GM13976 (cell line): ENCODE results near the gene TRIM31.

ENCODE experiments used
- DNase-seq: peaks from one replicate; pipeline ENCODE4 v3.0.0; 2012; ENCODE audit warnings: low spot score
- in situ Hi-C: fragments of 300-500 bp; cut with MboI; formaldehyde crosslinking; loops from one replicate; pipeline ENCODE4 v1.12.0; 2022; ENCODE audit warnings: low sequenced_read_pairs, mixed read lengths, inconsistent platforms; ENCODE audit not compliant: unreplicated experiment
- TF ChIP-seq, protein P1 (sequence below): IDR thresholded peaks from 2 replicates; pipeline ENCODE4 v1.5.1; 2012; ENCODE audit warnings: borderline replicate concordance, mild to moderate bottlenecking; ENCODE audit not compliant: insufficient read depth; ENCODE audit errors: extremely low read depth, missing control alignments, control extremely low read depth

The TRIM31 gene

DNA sequence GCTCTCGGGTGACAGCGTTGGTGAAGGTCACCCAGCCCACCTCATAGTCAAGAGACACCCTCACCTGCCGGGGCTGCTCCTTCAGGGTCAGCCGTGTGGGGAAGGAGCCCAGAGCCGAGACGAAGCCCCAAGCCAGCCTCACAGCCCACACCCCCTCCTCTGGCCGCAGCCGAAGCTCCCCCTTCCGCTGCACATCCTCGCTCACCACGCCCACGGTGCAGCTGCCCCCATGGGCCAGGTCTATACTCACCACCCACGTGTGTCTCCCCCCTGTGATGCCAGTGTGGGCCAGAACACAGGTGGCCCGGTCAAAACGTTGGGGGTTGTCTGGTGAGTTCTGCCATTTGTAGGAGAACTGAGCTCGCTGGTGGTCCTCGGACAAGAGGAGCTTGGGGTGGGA lies 41.2 kb upstream of the TRIM31 start:
- TF ChIP-seq, protein P1, sequence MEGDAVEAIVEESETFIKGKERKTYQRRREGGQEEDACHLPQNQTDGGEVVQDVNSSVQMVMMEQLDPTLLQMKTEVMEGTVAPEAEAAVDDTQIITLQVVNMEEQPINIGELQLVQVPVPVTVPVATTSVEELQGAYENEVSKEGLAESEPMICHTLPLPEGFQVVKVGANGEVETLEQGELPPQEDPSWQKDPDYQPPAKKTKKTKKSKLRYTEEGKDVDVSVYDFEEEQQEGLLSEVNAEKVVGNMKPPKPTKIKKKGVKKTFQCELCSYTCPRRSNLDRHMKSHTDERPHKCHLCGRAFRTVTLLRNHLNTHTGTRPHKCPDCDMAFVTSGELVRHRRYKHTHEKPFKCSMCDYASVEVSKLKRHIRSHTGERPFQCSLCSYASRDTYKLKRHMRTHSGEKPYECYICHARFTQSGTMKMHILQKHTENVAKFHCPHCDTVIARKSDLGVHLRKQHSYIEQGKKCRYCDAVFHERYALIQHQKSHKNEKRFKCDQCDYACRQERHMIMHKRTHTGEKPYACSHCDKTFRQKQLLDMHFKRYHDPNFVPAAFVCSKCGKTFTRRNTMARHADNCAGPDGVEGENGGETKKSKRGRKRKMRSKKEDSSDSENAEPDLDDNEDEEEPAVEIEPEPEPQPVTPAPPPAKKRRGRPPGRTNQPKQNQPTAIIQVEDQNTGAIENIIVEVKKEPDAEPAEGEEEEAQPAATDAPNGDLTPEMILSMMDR: no peak
- no peak for DNase-seq
- in situ Hi-C loops: no loop called here

DNA sequence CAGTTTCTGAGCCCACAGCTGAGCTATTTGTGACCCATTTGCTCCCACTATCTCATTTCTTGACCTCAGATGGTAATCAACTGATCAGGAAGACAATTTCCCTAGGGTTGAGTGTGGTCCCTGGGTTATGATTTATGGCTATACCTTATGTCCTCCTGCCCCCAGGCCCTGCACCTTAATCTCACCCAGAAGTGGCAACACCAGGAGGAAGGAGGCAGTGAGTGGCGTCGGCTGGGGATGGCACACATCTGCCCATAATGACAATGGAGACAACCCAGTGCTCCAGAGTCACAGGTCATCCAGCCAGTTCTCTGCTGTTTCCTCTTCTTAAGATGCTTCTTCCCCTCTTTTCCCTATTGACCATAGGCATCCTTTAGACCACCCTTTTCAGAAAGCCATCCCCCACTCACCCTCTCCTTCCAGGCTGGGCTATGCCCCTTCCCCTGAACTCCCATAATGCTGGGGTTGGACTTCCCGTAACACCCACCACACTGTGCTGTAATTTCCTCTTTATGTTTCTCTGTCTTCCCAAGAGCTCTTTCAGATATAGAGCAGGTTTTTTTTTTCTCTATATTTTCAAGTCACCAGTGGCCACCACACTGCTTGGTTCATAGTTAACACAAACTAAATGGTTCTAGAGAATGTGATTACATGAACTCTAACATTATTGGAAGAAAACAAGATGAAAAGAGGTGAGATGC lies 40.2 kb upstream of the TRIM31 start:
- TF ChIP-seq, protein P1: no peak
- no peak for DNase-seq
- in situ Hi-C loops: no loop called here

DNA sequence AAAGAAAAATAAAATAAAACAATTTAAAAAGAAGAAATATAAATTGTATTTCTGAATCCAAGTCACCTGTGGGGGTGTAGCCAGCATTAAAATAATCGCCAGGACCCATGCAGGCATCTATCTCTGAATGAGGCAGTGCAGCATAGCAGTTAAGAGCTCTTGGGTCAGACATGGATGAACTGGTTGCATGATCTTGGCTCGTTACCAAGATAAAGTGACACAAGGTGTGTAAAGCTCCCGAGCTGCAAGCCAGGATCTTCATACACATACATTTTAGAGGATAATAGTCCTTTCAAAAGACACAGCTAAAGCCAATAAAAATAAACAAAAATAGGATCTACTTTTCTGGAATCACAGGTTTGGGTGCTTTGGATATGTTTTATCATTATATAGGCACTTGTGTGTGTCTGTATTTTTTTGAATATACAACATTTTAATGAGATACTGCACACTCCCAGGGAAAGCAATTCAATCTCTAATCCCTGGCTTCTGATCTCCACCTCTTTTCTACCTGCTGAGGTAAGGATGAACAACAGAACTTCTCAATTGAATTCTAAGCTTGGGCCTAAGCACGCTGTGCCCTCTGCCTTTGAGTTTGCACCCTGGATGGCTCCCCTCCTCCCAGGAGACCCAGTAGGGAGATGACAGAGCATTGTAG lies 39.3 kb upstream of the TRIM31 start:
- in situ Hi-C loops: no loop called here
- no peak for DNase-seq
- TF ChIP-seq, protein P1: no peak

DNA sequence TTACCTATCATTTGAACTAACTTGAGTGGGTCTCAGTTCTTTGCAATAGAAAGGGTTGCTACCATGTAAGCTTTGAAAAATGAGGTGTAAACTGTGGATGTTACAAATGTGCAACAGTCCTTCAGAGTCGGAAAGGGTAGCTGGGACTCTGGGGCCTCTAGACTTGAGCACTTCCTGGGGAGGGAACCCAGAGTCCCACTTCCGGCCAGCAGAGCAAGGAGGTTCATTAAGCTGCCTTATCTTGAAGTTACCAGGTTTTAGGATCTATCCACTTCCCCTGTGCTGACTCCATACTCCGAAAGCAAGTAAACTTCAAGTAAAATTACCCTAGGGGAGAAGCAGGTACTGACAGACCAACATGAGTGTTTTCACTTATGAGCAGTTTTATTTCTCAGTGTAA lies 38.7 kb upstream of the TRIM31 start:
- in situ Hi-C loops: no loop called here
- DNase-seq: no peak
- TF ChIP-seq, protein P1: no peak

DNA sequence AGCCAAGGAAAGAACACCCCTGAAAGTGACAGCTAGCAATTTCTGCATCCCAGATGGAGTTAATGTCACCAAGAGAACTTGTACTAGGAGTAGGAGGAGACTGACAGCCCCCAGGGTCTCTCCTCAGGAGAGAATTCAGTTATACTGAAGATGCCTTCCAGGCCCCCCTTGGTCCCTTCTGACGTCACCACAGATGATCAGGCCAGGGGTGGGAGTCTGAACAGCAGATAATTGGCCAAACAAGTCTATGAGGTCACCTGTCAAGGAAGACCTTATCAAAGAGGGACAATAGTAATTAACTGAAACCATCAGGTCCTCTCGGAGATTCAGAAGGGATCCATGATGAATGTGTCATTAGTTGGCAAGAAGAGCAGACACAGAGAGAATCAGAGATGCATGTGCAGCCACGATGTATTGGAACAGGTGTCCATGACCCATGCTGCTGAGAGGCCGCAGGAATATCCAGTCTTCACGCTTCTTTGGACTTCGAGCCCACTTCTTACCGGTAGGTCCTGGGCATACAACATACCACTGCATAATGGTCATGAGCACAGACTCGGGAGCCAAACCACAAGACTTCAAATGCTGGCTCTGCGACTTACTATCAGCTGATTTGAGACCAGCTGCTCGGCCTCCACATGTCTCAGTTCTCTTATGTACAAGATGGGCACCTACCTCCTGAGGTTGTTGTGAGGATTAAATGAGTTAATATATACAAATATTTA lies 37.9 kb upstream of the TRIM31 start:
- TF ChIP-seq, protein P1: no peak
- DNase-seq: no peak
- in situ Hi-C loops: no loop called here

DNA sequence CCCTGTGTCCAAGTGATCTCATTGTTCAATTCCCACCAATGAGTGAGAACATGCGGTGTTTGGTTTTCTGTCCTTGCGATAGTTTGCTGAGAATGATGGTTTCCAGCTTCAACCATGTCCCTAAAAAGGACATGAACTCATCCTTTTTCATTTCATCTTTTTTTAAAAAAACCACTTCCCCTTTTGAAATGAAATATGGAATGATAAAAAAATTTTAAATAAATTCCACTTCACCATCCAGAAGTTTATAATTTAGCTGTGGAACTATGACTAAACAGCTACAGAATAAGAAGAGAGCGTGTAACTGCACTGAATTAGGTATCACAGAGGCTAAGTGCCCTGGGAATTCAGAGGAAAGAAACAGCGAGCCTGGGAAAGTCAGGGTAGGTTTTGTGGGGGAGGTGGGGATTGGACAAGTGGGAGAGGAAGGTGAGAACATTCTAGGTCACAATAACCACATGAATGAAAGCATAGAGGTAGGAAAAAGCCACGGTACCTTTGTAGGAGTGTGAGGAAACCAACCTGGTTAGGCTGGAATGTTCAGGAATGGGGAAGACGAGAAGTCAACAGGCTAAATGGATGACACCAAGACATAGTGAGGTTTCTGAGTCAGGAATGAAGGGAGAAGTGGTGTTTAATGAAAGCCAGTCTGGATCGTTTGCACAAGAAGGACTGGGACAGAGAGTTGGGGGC lies 37.1 kb upstream of the TRIM31 start:
- TF ChIP-seq, protein P1: no peak
- in situ Hi-C loops: no loop called here

More for the DNA sequence above, 37.1 kb upstream of the TRIM31 start:
- no peak for DNase-seq
